Measurements from ENCODE around the gene TFCP2. TPM values are rescaled to one million over a fixed set of nuclear protein-coding genes. Genes with fewer than 3 reads are reported as not detected.

Gene TFCP2
- total RNA-seq, 2 experiments from 2014 or later, result 9.4 to 11.7 TPM

DNA sequence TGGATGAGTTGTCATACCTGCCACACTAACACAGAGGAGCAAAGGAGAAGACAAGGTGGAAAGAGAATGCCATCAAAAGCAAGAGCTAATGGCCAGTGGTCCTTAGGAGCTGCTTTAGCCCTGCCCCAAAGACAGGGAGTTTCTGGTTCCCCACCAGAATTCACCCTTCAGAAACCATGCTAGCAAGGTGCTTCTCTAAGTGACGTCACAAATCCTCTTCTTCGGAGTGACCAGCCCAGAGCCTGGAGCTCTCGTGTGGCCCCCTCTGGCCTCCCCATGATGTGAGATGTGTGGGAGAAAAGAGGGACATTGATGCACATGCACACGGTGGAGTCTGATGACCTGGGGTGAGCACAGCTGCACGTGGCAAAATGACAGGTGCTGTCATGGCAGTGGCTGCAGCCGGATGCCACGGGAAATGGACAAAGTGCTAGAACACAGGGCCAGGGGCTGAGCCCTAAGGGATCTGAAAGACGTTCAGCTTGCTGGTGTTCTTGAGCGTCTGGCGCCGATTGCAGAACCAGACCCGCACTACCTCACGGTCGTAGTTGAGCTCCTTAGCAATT is 16.9 kb upstream of the TFCP2 start:
- ATAC-seq (ENCODE audit: poor library complexity), result no peak
- H3K4me1 Mint-ChIP-seq (ENCODE audit: low read depth), result no peaks in the 10 kb centered on the region
- Histone ChIP-seq H3K27ac (ENCODE audit: low read depth in 1 of 2, low read length in 2 of 2) (no peak overlapping the region), H3K4me1 (ENCODE audit: insufficient read depth, low read length) (no peaks in the 10 kb centered on the region), H3K4me3 (ENCODE audit: low read length) (no peak overlapping the region), H3K36me3 (ENCODE audit: insufficient read depth, low read length) (peaks cover 23% of the 10 kb centered on the region), H3K27me3 (ENCODE audit: control insufficient read depth in 1 of 2, insufficient read depth in 2 of 2, low read length in 2 of 2) (no peaks in the 10 kb centered on the region), H3K9me3 (ENCODE audit: control insufficient read depth in 1 of 2, insufficient read depth in 1 of 2, low read length in 2 of 2) (no peaks in the 10 kb centered on the region)
- TF ChIP-seq CTCF (IDR thresholded peaks at IDR 0.05), result no peak
- CTCF ChIA-PET, result no interaction called here
- H3K27me3 Mint-ChIP-seq, result no peaks in the 10 kb centered on the region
- POLR2A ChIA-PET, result no interaction called here
- no peak overlapping the region for H3K27ac Mint-ChIP-seq
- DNase-seq, result no peak
- peaks cover 36% of the 10 kb centered on the region for H3K36me3 Mint-ChIP-seq (ENCODE audit: low read depth)
- no peaks in the 10 kb centered on the region for H3K9me3 Mint-ChIP-seq
- no peak overlapping the region for H3K4me3 Mint-ChIP-seq
- intact Hi-C loops (cut with DNase I, micrococcal nuclease), result no loop called here

GRCh38 chr12:51188359-51189051 is 15.6 kb upstream of the TFCP2 start:
- ATAC-seq (ENCODE audit: poor library complexity) (no peak), DNase-seq (no peak)
- H3K9me3 Mint-ChIP-seq, result no peaks in the 10 kb centered on the region
- no peaks in the 10 kb centered on the region for H3K27me3 Mint-ChIP-seq
- H3K4me3 Mint-ChIP-seq, result no peak overlapping the region
- peaks cover 36% of the 10 kb centered on the region for H3K36me3 Mint-ChIP-seq (ENCODE audit: low read depth)
- no peaks in the 10 kb centered on the region for H3K4me1 Mint-ChIP-seq (ENCODE audit: low read depth)
- no peak overlapping the region for H3K27ac Mint-ChIP-seq
- ChIA-PET POLR2A (interaction anchor here (0.6 kb wide), 1 partner anchor 30 kb away, joined by 4 read pairs; no protein-coding TSS in a partner anchor), CTCF (no interaction called here)
- Histone ChIP-seq H3K27ac (ENCODE audit: low read depth in 1 of 2, low read length in 2 of 2) (no peak overlapping the region), H3K36me3 (ENCODE audit: insufficient read depth, low read length) (peaks cover 23% of the 10 kb centered on the region), H3K9me3 (ENCODE audit: control insufficient read depth in 1 of 2, insufficient read depth in 1 of 2, low read length in 2 of 2) (no peaks in the 10 kb centered on the region), H3K27me3 (ENCODE audit: control insufficient read depth in 1 of 2, insufficient read depth in 2 of 2, low read length in 2 of 2) (no peaks in the 10 kb centered on the region), H3K4me3 (ENCODE audit: low read length) (no peak overlapping the region), H3K4me1 (ENCODE audit: insufficient read depth, low read length) (no peaks in the 10 kb centered on the region)
- no peak for TF ChIP-seq CTCF (IDR thresholded peaks at IDR 0.05)
- intact Hi-C loops (cut with DNase I, micrococcal nuclease), result no loop called here

DNA sequence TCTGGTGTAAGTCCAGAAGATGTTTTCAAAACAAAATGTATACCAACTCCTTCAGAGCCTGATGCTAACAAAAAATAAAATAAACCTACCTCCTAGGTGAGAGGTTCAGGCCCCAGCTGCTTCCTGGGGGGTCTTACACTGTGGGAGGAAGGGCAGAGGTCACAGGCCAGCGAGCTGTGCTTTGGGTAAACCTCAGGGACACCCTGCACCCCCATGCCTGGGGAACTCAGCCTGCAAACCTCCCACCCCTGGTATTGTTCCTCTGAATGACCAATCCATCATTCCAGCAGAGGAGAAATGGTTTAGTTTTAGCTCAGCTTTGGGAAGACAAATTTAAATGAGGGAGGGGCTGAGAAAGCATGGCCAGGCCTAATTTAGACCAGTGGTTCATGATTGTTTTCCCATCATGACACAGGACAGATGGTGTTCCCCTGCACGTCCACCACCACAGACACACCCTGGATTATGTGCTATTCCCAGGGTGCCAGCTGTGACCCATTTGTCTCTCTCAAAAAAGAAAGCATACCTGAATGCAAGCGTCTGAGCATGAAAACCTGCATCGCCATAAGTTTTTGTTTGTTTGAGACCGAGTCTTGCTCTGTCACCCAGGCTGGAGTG is 14.5 kb upstream of the TFCP2 start:
- intact Hi-C loops (cut with DNase I, micrococcal nuclease), result no loop called here
- Mint-ChIP-seq H3K4me3 (no peak overlapping the region), H3K4me1 (ENCODE audit: low read depth) (no peaks in the 10 kb centered on the region), H3K9me3 (no peaks in the 10 kb centered on the region), H3K36me3 (ENCODE audit: low read depth) (peaks cover 31% of the 10 kb centered on the region), H3K27ac (no peak overlapping the region), H3K27me3 (no peaks in the 10 kb centered on the region)
- no peak for ATAC-seq (ENCODE audit: poor library complexity)
- H3K27ac ChIP-seq (ENCODE audit: low read depth in 1 of 2, low read length in 2 of 2), result no peak overlapping the region
- CTCF ChIA-PET, result no interaction called here
- no peak for TF ChIP-seq CTCF (IDR thresholded peaks at IDR 0.05)
- H3K27me3 ChIP-seq (ENCODE audit: control insufficient read depth in 1 of 2, insufficient read depth in 2 of 2, low read length in 2 of 2), result no peaks in the 10 kb centered on the region
- H3K4me3 ChIP-seq (ENCODE audit: low read length), result no peak overlapping the region
- H3K36me3 ChIP-seq (ENCODE audit: insufficient read depth, low read length), result peaks cover 23% of the 10 kb centered on the region
- no peaks in the 10 kb centered on the region for H3K9me3 ChIP-seq (ENCODE audit: control insufficient read depth in 1 of 2, insufficient read depth in 1 of 2, low read length in 2 of 2)
- POLR2A ChIA-PET, result interaction anchor here (0.6 kb wide), 1 partner anchor 29 kb away, joined by 4 read pairs; no protein-coding TSS in a partner anchor
- no peak for DNase-seq
- no peaks in the 10 kb centered on the region for H3K4me1 ChIP-seq (ENCODE audit: insufficient read depth, low read length)
